Astrocyte of the cerebellum (primary cell): ENCODE data around the gene RAB3IL1.
"Not testable (repeated sequence)": the region's sequence is repeated elsewhere in the genome, so short reads cannot be mapped to it uniquely, and the experiment has no call there.

Experiments used
- DNase-seq: peaks from one replicate; pipeline ENCODE4 v3.0.0-alpha.2; 2011; ENCODE audit warnings: low read depth
- H3K4me3 ChIP-seq: 2 replicates; pipeline ENCODE4 v1.5.1; 2011; ENCODE audit warnings: mild to moderate bottlenecking, low read depth, low read length, moderate library complexity
- CTCF ChIP-seq: IDR thresholded peaks from 2 replicates; pipeline ENCODE4 v1.5.1; 2012; ENCODE audit warnings: low read length, low read depth, moderate library complexity, mild to moderate bottlenecking; ENCODE audit errors: missing control alignments
- in situ Hi-C: cut with HindIII; loops from 2 replicates; pipeline ENCODE4 v1.10.0; 2017; ENCODE audit warnings: low sequenced_read_pairs

The RAB3IL1 gene

GRCh38 chr11:61957021-61957770 is 39.8 kb upstream of the RAB3IL1 start:
- in situ Hi-C loops = no loop called here
- no peak for TF ChIP-seq CTCF
- H3K4me3 ChIP-seq = no peak overlapping the region
- DNase-seq = no peak

- DNase-seq = no peak
- in situ Hi-C loops = no loop called here
- no peak overlapping the region for H3K4me3 ChIP-seq
- TF ChIP-seq CTCF = no peak
These were observed 39.0 kb upstream of the RAB3IL1 start for GRCh38 chr11:61956191-61957020.

- DNase-seq = no peak
- TF ChIP-seq CTCF = no peak
- in situ Hi-C loops = no loop called here
- H3K4me3 ChIP-seq = no peak overlapping the region
These were observed 38.2 kb upstream of the RAB3IL1 start for GRCh38 chr11:61955422-61956135.

- in situ Hi-C loops = no loop called here
- H3K4me3 ChIP-seq = no peak overlapping the region
- no peak for TF ChIP-seq CTCF
- no peak for DNase-seq
These were observed 37.6 kb upstream of the RAB3IL1 start for GRCh38 chr11:61954851-61955421.

- H3K4me3 ChIP-seq = no peak overlapping the region
- in situ Hi-C loops = no loop called here
- no peak for DNase-seq
- TF ChIP-seq CTCF = no peak
These were observed 36.9 kb upstream of the RAB3IL1 start for GRCh38 chr11:61954106-61954850.

- H3K4me3 ChIP-seq, in situ Hi-C loops, DNase-seq: not testable (repeated sequence)
These were observed 36.3 kb upstream of the RAB3IL1 start for GRCh38 chr11:61953632-61954031.
